COLO829 (cell line): Measurements from ENCODE around the gene DUSP22.

Experiments
- DNase-seq: peaks from one replicate; pipeline ENCODE4 v3.0.0; 2012; ENCODE audit warnings: low spot score

DUSP22 gene

DNA sequence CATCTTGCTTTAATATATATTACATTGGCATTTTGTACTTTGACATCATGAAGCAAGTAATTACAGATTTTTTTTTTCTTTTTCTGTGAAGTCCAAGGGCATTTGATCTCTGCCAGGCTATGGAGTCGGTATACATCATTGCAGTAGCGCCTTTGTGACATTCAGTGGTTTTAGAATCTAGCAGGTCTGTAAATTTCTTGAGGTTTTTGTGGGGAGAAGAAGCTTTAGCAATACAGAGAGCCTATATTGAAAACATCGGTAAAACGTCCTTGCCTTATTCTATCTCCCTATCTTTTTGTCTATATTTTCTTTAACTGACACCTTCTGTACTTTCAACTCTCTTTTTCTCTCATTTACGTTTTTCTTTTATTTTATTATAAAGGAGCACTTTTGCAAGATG lies 47.2 kb downstream of the DUSP22 start:
- DNase-seq = no peak

DNA sequence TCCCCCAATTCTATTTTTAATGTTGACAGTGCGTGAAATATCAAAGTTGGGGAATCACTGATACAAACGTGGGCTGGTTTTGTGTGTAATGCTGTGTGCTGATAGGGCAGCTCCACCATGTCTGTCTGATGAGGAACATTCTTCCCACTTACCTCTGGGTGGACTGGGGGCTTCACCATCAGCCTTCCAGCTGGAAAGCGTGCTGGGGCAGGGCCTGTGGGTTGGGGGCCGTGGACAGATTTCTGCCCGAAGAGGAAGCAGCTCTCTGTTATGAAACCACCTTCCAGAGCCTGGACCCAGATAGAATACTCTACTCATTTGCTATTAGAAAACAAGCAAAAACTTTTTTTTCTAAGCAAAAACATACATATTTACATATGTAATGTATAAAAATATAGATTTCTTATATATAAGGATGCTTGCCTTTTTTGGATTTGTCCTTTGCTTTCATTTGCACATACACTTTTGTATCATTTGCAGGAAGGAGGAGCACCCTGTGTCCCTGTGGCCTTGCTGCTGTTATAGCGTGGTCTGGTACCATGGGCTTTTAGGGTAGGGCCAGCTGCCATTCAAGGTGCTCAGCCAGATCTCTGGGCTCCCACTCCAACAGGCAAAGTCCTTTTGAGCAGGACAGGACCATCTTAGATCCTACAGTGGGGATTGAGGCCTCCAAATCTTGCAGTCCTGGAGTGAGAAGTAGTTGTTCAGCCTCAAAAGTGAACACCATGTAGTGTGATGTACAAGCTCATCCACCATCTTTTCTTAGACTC lies 48.1 kb downstream of the DUSP22 start:
- no peak for DNase-seq

DNA sequence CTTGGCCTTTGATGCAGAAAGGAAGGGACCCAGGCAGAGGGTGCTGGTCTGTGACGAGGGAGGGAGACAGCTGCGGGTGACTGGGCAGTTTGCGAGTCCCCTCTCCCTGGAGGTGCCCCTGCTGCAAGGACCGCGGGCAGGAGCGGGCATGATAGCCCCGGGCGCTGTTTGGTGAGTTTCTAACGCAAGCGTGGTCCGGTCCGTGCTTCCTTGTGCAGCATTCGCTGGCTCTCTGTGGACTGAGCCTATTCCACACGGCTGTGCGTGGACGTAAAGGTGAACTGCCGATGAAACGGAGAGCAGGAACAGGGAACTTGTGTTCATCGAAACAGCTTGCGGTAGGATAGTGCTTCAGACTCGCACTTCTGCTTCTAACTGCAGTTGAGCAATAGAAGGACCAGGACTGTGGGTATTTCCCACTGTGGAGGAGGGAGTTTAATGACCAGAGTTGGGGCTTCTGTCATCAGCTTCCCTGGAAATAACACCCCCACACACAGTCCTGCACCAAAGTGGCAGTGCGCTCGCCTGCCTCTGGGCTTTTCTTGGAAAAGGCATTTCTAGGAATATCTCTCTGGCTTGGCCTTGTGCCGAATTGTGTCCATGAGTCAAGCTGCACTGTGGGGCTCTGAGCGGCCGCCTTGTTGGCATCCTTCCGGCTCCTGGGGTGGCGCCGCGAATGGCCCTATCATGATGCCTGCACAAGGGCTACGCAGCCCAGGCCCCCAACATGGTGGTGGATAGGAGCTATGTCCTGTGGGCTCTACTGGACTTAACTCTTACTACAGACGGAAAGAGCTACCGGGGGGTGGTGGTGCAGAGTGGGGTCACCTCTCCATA lies 48.9 kb downstream of the DUSP22 start:
- no peak for DNase-seq

DNA sequence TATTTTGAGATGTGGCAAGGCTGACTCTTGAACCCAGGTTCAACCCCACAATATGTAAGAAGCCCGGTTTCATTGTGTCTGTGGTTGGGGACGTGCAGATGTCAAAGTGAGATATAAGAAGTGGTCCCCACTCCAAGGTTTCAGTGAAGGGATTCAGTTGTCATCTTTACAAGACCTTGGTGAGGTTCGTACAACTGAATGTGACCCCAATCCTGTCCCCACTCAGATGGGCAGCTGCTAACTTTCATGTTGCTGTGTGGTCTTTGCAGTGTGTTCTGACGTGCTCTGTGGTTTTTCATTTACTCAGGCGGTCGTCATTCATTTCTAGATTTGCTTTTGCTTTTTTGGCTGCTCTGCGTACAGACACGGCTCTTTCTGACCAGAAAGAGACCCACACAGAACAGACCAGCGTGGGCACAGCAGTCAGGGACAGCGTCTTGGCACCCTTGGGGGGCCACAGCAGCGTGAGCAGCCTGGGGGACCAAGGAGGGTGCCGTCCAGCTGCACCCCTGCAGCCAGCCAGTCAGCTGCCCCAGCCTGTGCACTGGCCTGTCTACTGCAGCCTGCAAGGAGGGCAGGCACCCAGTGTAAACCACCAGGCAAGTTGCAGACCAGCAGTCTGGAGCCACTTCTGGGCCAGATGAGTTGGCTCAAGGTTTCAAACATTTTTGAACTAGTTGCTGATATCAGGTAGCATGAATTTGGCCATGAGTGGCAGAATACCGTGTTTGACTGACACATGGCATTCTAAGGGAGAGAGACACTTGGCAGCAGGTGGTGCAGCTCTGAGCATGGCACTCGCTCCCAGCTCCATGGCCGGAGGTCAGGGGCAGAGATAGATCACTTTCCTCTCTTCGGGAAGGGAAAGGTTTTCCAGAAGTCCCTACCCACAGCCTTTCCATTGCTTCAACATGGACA lies 49.9 kb downstream of the DUSP22 start:
- DNase-seq = no peak

DNA sequence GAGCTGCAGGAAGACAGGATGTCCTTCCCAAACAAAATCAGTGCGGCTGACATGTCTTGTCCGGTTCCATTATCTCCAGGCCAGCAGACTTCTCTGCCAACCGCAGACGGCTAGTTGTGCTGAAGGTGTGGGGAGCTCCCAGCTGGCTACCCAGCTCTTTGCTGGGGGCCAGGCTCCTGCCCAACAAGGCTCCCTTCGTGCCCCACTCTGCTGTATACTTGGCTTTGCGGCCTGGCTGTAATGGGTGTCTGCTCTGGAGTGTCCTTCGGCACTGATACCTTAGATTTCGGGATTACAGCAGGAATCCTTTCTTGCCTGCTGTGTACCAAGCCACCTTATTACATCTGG lies 50.5 kb downstream of the DUSP22 start:
- DNase-seq = no peak

DNA sequence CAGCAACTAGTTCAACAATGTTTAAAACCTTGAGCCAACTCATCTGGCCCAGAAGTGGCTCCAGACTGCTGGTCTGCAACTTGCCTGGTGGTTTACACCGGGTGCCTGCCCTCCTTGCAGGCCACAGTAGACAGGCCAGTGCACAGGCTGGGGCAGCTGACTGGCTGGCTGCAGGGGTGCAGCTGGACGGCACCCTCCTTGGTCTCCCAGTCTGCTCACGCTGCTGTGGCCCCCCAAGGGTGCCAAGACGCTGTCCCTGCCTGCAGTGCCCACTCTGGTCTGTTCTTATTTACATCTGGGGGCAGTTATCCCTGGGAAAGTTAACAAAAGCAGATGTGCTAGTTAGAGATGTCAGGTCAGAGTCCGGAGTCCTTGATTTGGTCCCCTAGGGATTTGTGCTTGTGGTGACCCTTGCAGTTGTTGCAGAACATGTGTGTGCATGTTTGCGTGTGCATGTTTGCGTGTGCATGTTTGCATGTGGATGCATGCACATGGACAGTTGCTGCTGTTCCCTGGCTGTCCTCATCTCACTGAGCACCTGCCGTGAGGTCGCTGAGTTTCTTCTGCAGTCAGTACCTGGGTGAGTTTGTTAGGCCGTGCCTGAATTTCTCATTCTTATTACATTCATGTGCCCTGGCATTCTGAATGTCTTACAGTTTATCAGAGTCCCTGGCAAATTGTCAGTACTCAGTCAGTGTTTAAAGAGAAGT lies 51.1 kb downstream of the DUSP22 start:
- no peak for DNase-seq

DNA sequence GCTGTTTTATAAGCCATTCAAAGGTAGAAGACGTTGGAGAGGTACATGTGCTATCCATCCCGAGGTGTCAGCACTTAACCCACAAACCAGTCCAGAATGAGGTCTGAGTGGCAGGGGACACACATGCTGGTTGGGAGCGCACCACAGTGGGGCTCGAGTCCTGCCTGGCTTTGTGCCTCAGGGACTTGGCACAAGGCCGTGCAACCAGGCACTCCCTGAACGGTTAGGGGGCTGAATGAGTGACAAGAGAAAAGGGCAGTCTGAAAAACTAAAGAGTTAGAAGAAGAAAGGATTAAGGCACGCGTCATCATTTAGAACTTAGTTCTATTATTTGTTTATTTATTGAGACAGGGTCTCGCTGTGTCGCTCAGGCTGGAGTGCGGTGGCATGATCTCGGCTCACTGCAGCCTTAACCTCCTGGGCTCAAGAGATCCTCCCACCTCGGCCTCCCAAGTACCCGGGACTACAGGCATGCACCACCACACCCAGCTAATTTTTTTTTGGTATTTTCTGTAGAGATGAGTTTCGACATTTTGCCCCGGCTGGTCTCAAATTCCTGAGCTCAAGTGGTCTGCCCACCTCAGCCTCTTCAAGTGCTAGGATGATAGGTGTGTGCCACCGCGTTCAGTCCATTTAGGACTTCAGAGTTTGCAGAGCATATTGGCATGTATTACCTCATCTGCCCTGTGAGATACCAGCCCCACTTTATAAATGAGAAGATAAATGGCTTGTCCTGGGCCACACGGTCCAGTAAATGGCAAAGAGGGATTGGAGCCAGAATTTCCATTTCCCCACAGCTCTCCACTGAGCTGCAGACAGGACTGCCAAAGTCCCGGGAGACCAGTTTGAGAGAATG lies 51.9 kb downstream of the DUSP22 start:
- no peak for DNase-seq

DNA sequence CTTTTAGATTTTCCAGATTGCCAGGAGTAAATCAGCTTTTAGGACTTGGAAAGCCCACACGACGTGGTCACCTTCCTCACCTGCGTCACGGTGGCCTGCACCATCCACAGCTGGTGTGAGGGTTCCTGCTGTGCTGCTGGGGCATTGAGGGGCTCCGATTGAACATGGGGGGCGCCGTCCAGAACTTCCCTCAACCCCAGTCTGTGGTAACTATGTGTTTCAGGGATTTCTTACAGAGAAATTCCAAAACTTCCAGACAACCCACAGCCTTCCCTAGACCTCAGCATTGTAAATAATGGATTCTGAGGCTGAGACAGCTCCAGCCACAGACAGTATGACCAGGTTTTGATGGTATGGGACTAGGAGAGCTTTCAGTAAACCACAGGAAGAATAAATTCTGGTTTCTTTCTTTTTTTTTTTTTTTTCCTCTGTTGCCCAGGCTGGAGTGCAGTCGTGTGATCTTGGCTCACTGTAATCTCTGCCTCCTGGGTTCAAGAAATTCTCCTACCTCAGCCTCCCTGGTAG lies 52.6 kb downstream of the DUSP22 start:
- no peak for DNase-seq

DNA sequence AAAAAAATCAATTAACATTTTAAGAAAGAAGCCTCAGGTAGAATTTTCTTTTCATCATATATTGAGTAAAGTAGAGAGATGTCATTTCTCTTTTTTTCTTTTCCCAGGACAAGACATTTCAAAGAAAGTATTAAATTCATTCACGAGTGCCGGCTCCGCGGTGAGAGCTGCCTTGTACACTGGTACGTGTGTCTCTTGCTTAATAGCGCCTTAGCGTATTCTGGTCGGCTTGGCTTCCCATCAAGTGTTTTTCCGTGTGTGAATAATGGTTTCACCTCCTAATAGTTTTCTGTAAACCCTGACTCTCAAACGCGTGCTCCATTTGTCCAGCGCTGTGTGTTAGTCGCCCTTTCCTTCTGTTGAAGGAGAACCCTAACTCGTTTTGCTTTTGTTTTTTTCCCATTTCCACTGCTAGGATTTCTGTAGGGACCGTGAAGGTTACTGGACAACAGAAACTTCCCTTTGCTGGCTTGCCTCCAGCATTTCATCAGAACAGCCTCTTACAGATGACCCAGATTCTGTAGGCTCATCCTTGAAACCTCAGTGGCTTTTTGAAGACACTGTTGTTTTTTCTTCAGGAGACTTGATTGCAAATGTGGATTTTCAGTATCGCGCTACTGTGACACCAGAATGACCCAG lies 53.6 kb downstream of the DUSP22 start:
- no peak for DNase-seq

DNA sequence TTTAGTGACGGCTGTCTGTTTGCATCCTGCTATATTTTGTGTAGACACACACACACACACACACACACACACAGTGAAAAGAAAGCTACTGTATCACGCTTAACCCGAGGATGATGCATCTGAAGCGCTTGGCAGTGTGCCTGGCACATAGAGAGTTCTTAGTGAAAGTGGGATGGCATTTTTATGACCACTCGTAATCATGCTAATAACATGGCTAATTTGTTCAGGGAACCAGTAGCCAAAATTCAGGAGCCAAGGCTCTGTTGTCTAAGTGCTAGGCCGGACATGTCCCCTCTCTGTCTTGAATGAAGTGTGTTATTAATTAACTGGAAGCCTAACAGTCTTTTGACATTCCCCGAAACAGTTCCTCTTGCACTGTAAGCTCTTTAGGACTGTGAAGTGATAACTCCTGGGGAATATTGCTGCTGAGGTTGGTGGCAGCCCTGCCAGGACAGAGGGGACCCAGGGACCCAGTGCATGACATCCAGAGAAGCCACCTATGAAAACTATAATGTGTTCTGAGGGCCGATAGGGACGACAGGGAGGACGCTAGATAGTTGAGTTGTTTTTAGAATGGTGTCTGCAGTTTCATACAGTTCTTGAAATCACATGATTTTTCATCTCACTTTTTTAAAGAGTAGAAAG lies 54.2 kb downstream of the DUSP22 start:
- DNase-seq = no peak

DNA sequence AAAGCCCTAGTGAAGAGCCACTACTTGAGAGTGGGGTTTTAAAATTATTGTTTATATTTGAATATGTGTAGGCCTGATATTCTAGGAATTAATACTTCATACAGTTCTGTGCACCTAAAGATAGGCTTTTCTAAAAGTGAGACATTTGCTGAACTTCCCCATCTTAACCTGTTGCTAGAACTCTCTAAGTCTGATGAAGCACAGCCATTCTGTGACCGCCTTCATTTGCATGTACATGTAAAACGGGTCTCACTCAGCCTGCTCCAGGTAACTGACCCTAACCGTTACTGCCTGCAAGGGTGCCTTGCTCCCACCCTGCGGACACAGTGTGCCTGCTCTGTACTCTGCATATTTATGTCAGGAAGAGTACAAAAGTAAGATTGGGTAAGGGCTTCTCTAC lies 54.9 kb downstream of the DUSP22 start:
- DNase-seq = no peak

DNA sequence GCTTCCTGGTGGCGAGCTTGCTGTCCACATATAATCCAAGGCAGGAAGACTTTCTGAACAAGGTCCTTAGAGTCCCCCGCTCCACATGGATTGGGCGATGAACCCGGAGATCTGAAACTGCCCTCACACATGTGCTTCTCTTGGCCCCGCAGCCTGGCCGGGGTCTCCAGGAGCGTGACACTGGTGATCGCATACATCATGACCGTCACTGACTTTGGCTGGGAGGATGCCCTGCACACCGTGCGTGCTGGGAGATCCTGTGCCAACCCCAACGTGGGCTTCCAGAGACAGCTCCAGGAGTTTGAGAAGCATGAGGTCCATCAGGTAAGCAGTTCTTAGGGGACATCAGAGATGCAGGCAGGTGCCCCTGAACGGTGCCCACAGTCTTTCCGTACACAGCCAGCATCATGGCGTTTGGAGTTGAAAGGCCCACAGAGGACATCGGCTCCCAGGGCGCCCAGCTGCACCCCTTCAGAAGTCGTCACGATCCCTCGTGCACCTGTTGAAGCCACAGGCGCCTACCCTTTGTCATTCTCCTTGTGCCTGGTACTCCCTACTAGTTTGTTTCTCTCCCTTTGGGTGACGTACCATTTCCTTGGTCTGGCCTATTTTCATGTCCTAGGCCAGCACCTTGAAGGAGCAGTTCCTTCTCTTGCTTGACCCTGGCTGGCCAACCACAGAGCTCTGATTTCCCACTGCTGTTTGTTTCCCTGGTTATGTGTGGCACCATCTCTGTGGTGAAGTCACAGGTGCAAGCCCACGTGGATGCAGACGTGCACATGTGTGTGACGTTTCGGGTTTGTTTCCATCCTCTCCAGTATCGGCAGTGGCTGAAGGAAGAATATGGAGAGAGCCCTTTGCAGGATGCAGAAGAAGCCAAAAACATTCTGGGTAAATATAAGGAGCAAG lies 55.9 kb downstream of the DUSP22 start:
- no peak for DNase-seq

DNA sequence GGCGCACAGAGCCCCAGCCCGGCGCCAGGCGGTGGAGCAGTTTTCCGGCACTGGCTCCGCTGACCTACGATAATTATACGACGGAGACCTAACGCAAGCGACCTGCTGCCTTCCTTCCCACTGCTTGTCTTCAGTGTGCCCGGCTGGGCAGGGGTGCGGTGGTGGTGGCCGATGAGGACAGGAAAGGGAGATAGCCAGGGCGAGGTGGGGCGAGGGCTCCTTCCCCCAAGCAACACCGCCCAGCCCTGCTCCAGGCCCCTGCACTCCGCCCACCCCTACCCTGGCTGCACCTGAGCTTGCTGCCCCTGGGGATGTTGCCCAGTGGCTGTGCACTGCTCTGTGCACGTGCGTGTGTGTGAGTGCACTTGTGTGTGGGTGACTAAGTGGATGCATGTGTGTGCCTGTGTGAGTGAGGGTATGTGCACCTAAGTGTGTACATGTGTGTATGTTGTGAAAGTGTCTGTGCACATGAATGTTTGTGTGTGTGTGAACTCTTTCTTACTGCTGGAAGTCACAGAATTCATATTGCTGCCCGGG lies 56.6 kb downstream of the DUSP22 start:
- DNase-seq = no peak

DNA sequence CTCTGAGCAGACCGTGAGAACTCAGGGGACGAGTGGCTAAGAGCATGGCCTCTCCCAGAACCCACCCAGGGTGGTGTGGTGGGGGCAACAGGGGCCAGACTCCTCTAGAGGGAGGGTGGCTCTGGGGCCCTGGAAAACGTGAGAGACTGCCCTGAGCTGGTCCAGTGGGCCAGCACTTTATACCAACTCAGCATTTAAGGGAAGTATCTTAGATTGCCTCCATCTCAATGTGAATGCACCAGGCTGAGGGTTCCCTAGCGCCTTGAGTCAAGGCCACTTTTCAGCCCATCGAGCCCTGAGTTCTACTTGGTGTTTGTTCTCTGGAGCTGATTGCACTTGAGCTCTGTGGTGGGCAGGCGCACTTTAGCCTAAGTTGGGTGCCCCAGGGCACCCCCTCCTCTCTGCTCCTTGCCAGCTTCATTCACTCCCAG lies 57.2 kb downstream of the DUSP22 start:
- no peak for DNase-seq

DNA sequence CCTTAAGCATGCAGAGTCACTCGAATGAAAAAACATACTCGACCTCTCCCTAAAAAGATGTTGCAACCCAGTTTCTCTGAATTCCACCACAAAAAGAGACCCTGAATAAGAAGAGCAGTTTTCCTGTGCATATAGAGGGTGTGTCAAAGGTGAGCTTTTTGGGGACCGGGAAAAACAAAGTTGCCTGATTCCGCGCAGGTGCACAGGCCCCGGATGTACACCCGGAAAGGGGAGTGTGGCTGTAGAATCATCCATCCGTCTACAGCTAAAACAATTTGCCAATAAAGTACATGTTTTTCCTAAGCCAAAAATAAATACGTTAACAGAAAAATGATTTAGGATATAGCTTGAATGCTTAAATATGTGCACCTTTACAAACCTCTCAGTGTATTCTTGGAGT lies 58.1 kb downstream of the DUSP22 start:
- no peak for DNase-seq

DNA sequence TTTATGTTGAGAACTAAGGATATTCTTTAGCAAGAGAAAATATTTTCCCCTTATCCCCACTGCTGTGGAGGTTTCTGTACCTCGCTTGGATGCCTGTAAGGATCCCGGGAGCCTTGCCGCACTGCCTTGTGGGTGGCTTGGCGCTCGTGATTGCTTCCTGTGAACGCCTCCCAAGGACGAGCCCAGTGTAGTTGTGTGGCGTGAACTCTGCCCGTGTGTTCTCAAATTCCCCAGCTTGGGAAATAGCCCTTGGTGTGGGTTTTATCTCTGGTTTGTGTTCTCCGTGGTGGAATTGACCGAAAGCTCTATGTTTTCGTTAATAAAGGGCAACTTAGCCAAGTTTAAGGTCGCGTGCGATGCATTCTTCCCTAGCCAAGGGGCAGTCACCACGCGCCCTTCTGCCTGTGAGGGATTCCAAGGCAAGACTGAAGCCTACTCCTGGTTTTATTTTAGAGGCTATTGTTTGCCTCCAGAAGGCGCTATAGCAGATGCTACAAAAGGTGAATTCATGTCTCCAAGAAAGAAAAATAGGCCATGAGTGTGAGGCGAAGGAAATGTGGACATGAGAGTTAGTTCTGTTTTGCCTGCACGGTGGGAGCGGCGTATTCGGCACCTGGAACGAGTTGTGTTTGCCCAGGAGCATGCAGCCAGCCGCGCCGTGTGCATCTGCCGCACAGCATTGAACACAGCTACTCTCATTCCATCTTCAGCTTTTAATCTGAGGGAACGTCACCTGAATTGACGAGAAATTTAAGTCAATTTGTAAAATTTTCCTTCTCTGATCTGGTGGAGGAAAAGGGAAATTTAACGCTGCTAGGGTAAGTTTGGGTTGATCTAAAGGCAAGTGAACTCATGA lies 59.0 kb downstream of the DUSP22 start:
- DNase-seq = no peak

DNA sequence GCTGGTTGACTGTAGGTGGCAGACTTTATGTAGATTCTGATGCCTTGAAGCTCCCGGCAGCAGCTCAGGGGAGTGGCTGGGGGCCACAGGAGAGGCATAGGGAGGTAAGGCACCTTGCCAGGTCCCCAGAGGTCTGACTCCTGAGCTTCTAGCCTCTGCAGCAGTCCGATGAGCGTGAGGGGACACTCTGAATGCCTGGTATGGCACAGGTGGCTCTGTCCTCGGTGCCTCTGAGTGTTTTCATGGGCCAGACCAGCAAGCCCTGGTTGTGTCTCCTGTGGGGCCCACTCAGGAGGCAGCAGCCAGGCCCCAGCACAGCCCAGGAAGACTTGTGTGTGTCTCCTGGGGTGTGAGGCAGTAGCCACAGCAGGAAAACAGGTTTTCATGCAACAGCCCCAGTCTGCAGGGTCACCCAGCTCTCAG lies 59.6 kb downstream of the DUSP22 start:
- no peak for DNase-seq
